NB4 (cell line): ENCODE measurements around the gene UBE2V1.

Experiments used
- POLR2A ChIP-seq: IDR thresholded peaks from 2 replicates; pipeline ENCODE4 v1.6.1; 2011; ENCODE audit warnings: mild to moderate bottlenecking; ENCODE audit not compliant: insufficient read length; ENCODE audit errors: extremely low read depth
- TF ChIP-seq, protein P1 (sequence below): IDR thresholded peaks from one replicate; pipeline ENCODE4 v1.5.1; 2012; ENCODE audit warnings: low read depth, low read length

DNA sequence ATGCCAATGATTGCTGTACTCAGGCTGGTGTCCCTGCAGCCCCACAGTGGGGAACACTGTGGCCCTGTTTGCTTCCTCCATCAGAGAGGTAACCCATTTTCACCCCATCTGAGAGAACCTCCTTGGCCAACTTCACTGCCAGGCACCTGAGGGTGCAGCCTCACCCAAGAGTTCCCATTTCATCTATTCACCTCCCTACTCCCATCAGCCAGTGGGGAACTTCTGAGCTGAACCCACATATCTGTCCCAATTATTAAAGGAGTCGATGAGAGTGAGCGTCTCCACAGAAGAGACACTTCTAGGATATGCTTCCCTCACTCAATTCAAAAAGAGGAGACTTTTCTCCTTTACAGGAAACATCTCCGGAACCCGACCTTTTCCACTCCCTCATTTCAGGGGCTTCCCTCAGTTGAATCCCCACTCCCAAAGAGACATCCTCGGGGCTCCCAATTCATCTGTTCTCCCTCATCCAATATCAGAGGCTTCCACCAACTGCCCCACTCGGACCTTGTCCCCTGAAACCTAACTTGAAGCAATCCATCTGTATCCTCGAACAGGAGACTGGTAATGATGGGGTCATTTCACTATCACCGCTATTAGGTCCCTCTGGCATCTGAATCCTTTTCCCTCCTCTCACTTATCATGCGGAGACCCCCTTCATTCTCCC, 988 bp downstream of the UBE2V1 start:
- TF ChIP-seq, protein P1, sequence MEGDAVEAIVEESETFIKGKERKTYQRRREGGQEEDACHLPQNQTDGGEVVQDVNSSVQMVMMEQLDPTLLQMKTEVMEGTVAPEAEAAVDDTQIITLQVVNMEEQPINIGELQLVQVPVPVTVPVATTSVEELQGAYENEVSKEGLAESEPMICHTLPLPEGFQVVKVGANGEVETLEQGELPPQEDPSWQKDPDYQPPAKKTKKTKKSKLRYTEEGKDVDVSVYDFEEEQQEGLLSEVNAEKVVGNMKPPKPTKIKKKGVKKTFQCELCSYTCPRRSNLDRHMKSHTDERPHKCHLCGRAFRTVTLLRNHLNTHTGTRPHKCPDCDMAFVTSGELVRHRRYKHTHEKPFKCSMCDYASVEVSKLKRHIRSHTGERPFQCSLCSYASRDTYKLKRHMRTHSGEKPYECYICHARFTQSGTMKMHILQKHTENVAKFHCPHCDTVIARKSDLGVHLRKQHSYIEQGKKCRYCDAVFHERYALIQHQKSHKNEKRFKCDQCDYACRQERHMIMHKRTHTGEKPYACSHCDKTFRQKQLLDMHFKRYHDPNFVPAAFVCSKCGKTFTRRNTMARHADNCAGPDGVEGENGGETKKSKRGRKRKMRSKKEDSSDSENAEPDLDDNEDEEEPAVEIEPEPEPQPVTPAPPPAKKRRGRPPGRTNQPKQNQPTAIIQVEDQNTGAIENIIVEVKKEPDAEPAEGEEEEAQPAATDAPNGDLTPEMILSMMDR, result no peak
- TF ChIP-seq POLR2A, result no peak
